GM18507 (cell line): ENCODE results near the gene GNAO1.

Experiments
- DNase-seq: peaks from one replicate; pipeline ENCODE4 v3.0.0; 2011; ENCODE audit warnings: low read depth; ENCODE audit not compliant: insufficient read length; ENCODE audit errors: extremely low spot score
- FAIRE-seq: peaks from 2 replicates; lab custom pipeline; 2011; peaks lifted over from hg19 to GRCh38; lab: Jason Lieb, UNC

Gene GNAO1

GRCh38 chr16:56197192-56197992, 6.1 kb downstream of the GNAO1 start:
- FAIRE-seq (no peak), DNase-seq (no peak)

DNA sequence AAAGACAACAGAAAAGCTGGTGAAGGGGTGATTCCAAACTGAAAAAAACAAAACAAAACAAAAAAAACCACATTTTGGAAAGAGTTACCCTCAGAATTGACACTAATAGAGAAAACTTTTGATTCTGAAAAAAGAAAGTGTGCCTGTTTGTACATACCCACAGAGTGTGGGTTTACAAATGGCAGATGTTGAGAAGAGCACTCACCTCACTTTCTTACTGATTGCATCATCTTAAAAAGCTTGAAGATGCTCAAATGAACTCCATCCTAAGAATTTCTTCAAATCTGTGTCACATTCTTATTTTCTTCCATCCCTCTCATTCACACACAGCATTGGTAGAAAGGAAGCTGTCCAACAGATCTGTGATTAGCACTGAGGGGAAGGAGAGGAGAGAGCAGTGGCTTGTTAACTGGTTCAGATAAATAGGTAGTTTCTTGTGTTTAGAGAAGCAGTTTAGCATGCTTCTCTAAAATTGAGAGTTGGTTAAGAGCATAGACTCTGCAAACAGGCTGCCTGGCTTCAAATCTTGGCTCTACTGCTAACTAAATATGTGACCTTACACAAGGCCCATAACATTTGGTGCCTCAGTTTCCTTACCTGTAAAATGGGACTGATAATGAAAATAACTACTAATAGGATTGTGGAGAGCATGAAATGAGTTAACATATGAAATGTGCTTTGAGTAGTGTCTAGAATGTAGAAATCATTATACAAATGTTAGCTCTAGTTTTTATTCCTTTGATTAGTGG, 6.9 kb downstream of the GNAO1 start:
- no peak for FAIRE-seq
- no peak for DNase-seq

- DNase-seq (no peak), FAIRE-seq (no peak)
Measured at GRCh38 chr16:56198755-56199114, 7.4 kb downstream of the GNAO1 start.

GRCh38 chr16:56199164-56199563, 7.9 kb downstream of the GNAO1 start:
- FAIRE-seq: peak; percentile 87
- DNase-seq: peak; percentile 32

DNA sequence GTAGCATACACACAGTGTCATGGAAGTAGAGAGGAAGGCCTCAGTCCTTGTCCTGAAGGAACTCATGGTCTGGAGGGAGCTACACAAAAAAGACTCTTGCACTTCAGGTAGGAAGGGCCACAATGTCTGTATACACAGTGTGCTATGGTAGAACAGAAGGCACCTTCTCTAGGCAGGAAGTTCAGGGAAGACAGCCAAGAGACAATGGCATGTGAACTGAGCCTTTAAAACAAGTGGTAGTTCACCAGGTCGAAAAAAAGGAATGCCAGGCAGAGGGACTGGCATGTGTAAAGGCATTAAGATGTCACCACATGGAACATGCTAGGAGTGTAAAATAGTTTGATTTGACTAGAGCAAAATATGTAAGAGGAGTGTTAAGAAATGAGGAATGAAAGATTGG, 9.7 kb downstream of the GNAO1 start:
- FAIRE-seq: no peak

DNA sequence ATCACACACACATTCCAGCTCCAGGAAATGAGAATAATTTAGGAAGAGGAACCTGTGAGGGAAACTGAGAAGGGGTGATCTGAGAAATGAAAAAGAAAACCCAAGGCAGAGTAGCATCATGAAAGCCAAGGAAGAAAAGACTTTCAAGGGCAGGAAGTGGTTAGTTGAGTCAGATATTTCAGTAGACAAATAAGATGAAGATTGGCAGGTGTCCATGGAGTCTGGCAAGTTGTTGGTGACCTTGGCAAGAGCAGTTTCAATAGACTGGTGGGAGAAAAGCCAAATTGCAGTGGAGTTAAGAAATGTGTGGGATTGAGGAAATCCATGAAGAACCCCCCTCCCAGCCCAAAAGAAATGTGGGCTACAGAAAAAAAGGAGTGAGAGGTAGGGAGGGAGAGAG, 10.7 kb downstream of the GNAO1 start:
- FAIRE-seq (peak; percentile 65), DNase-seq (no peak)

More for the DNA sequence above, 9.7 kb downstream of the GNAO1 start:
- DNase-seq: no peak

DNA sequence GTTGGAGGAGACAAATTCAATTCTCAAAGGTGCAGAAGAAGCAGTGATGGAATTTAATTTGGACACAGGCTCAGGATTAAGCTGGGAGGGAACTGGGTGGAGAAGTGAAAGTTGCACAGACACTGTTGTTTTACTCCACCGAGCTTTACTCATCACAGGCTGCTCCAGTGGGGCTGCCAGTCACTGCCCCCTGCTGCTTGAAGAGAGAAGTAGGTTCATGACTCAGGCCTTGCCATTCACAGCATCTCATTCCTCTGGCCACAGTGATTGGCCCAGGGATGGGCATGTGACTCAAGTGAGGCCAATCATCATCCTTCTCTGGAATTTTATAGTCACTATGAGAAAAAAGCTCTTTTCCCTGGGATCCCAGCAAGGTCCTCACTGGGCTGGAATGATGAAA, 11.8 kb downstream of the GNAO1 start:
- peak; percentile 14 for DNase-seq
- FAIRE-seq: peak; percentile 59

DNA sequence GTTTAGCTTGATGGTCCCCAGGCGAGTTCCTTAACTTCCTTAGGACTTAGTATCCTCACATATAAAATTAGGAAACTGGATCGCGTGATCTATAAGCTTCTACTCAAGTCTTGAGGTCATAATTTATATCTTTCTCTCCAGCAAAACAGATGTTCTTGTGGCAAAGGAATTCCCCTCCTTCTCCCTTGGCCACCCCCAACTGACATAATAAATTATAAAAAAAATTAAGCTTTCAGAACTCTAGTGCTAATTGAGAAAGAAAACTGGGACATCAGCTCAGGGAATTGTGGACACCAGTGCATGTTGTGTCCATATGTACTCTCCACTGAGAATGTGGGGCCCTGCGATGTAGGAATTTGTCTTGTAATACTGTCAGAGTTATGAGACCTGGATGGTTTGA, 13.5 kb downstream of the GNAO1 start:
- FAIRE-seq (no peak), DNase-seq (no peak)

DNA sequence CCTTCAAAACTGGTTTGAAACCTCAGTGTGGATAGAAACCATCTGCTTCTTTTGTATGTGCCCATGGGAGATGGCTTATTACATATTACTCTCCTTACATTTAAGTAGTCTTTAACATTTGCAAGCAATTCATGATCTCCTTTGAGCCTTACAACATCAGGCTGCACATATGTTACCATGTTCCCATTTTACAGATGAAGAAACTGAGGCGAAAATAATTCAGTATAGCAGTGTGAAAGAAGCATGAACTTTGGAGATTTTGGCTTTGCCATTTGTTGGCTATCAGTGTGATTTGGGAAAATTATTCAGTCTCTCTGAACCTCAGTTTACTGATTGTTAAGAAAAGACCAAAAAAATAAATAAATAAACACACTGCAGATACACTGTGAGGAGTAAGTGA, 15.7 kb downstream of the GNAO1 start:
- no peak for FAIRE-seq
- no peak for DNase-seq

GRCh38 chr16:56207421-56207820, 16.1 kb downstream of the GNAO1 start:
- FAIRE-seq: no peak
- no peak for DNase-seq

DNA sequence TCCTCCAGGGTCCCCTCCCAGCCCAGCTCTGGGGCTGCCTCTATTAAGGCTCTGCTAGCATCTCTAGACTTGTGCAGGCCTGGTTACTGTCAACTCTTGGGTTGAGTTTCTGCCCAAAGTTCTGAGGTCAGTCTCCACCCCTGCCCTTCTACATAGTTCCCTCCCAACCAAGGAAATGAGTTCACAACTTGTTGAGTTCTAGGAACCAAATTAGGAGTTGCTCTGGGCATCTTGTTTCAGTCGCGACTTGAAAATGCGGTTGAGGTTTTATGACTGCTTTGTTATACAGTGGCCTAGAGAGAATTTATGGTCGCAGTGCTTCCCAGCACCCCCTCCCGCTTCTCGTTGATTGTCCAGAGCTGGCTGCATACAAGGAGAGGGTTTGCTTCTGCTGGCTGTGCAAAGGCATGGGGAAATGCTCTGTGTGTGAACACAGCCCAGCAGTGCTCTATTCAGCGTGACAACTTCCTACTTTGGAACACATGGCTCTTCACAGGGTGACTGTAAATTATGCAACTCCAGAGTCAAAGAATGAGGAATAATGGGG, 20.2 kb downstream of the GNAO1 start:
- DNase-seq: no peak
- FAIRE-seq: no peak

- DNase-seq: no peak
Measured at GRCh38 chr16:56212144-56212543, 20.9 kb downstream of the GNAO1 start.

DNA sequence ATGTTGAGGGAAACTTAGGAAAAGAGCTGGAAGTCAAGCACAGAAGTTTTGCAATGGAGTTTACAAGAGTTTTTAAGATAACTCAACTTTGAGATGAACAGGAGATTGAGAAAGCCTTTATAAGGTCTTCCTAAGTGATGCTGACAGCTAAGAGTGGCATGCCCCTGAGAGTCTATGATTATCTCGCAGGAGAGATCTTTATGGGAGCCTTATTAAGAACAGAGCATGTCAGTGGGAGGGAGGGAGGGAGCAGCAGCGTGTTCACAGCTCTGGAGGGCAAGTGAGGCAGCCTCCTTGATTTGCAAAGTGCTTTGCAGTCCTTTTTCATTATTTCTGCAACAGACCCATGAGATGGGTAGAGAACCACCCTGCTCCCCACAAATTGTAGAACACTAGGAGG, 30.7 kb downstream of the GNAO1 start:
- no peak for FAIRE-seq
- no peak for DNase-seq

More at GRCh38 chr16:56212144-56212543, 20.9 kb downstream of the GNAO1 start:
- no peak for FAIRE-seq

DNA sequence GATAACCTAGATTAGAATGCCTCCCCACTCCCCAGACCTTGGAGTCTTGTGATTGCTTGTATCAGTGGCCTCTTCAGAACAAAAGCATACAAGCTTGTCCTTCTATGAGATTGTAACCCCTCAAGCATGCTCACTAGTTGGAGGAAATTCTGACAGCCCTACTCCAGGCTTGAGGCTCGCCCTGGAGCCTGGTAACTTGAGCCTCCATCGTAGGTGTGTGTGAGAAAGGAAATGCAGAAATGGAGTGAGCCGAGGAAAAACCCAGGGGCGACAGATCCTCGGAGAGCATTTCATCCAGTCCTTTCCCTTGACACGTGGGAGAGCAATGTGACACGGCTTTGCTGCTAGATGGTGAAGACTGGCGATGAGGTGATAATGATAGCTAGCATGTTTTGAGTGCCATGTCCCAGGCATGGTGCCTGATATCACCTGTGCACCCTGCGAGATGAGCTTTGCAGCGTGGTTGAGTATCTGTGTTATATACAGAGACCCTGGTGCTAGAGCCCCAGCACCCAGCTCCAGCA, 31.2 kb downstream of the GNAO1 start:
- DNase-seq (no peak), FAIRE-seq (no peak)

GRCh38 chr16:56225017-56225742, 33.9 kb downstream of the GNAO1 start:
- DNase-seq: no peak
- no peak for FAIRE-seq

DNA sequence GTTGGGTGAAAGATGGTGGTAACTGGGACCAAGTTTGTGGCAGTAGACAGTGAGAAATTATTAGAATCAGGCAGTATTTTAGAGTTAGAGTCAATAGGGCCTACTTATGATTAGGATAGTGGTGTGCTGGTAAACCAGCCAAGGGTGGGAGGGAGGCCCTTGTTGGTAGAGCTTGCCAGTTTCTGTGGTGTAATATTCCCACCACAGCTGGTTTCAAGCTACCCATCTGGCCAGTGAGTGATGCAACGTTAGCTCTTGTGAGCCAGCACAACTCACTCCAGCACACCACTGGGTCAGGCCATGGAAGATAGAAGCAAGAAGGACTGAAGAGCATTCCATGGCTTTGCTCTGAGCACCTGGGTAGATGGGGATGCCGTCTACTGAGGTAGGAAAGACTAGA, 34.9 kb downstream of the GNAO1 start:
- DNase-seq (no peak), FAIRE-seq (no peak)

- FAIRE-seq: no peak
- no peak for DNase-seq
Measured at GRCh38 chr16:56226845-56227525, 35.7 kb downstream of the GNAO1 start.

GRCh38 chr16:56227936-56228335, 36.6 kb downstream of the GNAO1 start:
- FAIRE-seq (no peak), DNase-seq (no peak)

- DNase-seq (no peak), FAIRE-seq (no peak)
Measured at GRCh38 chr16:56228476-56228875, 37.2 kb downstream of the GNAO1 start.
